ENCODE results near the gene DNAH14.

DNA sequence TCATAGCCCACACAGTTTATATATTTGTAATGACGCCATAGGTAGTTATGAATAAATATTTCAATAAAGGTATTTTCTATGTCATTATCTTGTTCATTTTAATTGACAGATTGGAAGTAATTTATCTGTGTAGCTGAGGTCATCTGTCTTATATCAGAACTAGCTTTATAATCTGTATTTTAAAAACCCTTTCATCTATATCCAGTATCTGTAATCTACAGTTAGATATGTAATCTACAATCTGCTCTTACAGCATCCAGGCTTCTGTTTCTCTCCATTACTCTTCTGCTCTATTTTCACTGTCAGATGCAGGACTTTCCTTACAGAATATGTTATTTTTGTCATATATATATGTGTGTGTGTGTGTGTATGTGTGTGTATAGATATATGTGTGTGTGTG lies 360.8 kb downstream of the DNAH14 start:
- TF ChIP-seq, protein P1, sequence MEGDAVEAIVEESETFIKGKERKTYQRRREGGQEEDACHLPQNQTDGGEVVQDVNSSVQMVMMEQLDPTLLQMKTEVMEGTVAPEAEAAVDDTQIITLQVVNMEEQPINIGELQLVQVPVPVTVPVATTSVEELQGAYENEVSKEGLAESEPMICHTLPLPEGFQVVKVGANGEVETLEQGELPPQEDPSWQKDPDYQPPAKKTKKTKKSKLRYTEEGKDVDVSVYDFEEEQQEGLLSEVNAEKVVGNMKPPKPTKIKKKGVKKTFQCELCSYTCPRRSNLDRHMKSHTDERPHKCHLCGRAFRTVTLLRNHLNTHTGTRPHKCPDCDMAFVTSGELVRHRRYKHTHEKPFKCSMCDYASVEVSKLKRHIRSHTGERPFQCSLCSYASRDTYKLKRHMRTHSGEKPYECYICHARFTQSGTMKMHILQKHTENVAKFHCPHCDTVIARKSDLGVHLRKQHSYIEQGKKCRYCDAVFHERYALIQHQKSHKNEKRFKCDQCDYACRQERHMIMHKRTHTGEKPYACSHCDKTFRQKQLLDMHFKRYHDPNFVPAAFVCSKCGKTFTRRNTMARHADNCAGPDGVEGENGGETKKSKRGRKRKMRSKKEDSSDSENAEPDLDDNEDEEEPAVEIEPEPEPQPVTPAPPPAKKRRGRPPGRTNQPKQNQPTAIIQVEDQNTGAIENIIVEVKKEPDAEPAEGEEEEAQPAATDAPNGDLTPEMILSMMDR (IDR thresholded peaks at IDR 0.05): no peak
- no peak for TF ChIP-seq POLR2A (IDR thresholded peaks at IDR 0.05)
- no peak for TF ChIP-seq EP300 (IDR thresholded peaks at IDR 0.05)
